SK-N-SH (cell line): ENCODE measurements around the gene SH3PXD2A. TPM values are rescaled to one million over a fixed set of nuclear protein-coding genes. Genes with fewer than 3 reads are reported as not detected.

ENCODE experiments used
- CTCF ChIA-PET: fragments of 300-600, 350-600 bp; formaldehyde crosslinking; extraction: SDS; loops from one replicate; lab custom pipeline; 2021; lab: Yijun Ruan, JAX
- POLR2A ChIA-PET: fragments of 350-600 bp; sonication (Branson Sonifier 250); formaldehyde crosslinking; extraction: SDS; loops from one replicate; lab custom pipeline; 2020; ENCODE audit warnings: antibody characterized with exemption, inconsistent platforms; lab: Yijun Ruan, JAX
- DNase-seq: peaks from one replicate; pipeline ENCODE4 v3.0.0; 2012
- H2AFZ ChIP-seq: fragments of 200-600 bp; sonication (generic); 2 replicates; pipeline ENCODE4 v1.8.1; 2016; ENCODE audit warnings: antibody characterized with exemption, mild to moderate bottlenecking, low read depth
- H3F3A ChIP-seq: fragments of 200-600 bp; sonication (generic); replicated peaks from 2 replicates; pipeline ENCODE3; 2016; ENCODE audit warnings: antibody characterized with exemption, mild to moderate bottlenecking; ENCODE audit not compliant: insufficient read depth
- H3K27ac ChIP-seq, 2 experiments: fragments of 200-500 bp in 1 of 2; fragments of 200-600 bp in 1 of 2; sonication (Bioruptor generic) in 1 of 2; sonication (generic), shearing (Covaris generic) in 1 of 2; 2 replicates each; pipeline versions ENCODE4 v1.5.1 to v1.6.1; 2014 to 2016; ENCODE audit warnings: low read depth in 2 of 2, inconsistent platforms in 1 of 2, low read length in 1 of 2, mild to moderate bottlenecking in 1 of 2, mixed read lengths in 1 of 2
- H3K27me3 ChIP-seq: fragments of 200-600 bp; sonication (generic), shearing (Covaris generic); 2 replicates; pipeline ENCODE4 v1.6.1; 2016; ENCODE audit warnings: mixed run types; ENCODE audit not compliant: insufficient read depth
- H3K36me3 ChIP-seq, 2 experiments: fragments of 200-500 bp in 1 of 2; fragments of 200-600 bp in 1 of 2; sonication (Bioruptor generic) in 1 of 2; sonication (generic) in 1 of 2; replicated peaks in 1 of 2; 2 replicates each; pipeline versions ENCODE3 to v1.5.1; 2014 to 2016; ENCODE audit warnings: low read length in 1 of 2, mild to moderate bottlenecking in 1 of 2; ENCODE audit not compliant: insufficient read depth in 2 of 2, control insufficient read depth in 1 of 2
- H3K4me1 ChIP-seq, 2 experiments: fragments of 200-500 bp in 1 of 2; fragments of 200-600 bp in 1 of 2; sonication (Bioruptor generic) in 1 of 2; sonication (generic), shearing (Covaris generic) in 1 of 2; 2 replicates each; pipeline versions ENCODE4 v1.5.1 to v1.6.1; 2014 to 2016; ENCODE audit warnings: low read depth in 1 of 2, low read length in 1 of 2, mixed run types in 1 of 2; ENCODE audit not compliant: insufficient read depth in 2 of 2, control insufficient read depth in 1 of 2
- H3K4me2 ChIP-seq: fragments of 200-600 bp; sonication (generic), shearing (Covaris generic); 2 replicates; pipeline ENCODE4 v1.6.1; 2017; ENCODE audit warnings: mixed run types
- H3K4me3 ChIP-seq, 2 experiments: fragments of 200-500 bp in 1 of 2; fragments of 200-600 bp in 1 of 2; sonication (Bioruptor generic) in 1 of 2; sonication (generic), shearing (Covaris generic) in 1 of 2; 2 replicates each; pipeline versions ENCODE4 v1.5.1 to v1.8.1; 2014 to 2016; ENCODE audit warnings: low read depth in 2 of 2, inconsistent platforms in 1 of 2, low read length in 1 of 2, mild to moderate bottlenecking in 1 of 2, mixed read lengths in 1 of 2, moderate library complexity in 1 of 2
- H3K79me2 ChIP-seq: fragments of 200-600 bp; sonication (generic); 2 replicates; pipeline ENCODE4 v1.8.1; 2017; ENCODE audit warnings: mild to moderate bottlenecking; ENCODE audit not compliant: insufficient read depth
- H3K9ac ChIP-seq: fragments of 200-600 bp; sonication (generic); 2 replicates; pipeline ENCODE4 v1.6.1; 2017; ENCODE audit warnings: mixed run types
- H3K9me2 ChIP-seq: fragments of 200-600 bp; sonication (generic); 2 replicates; pipeline ENCODE4 v1.6.1; 2017; ENCODE audit warnings: mixed run types
- H3K9me3 ChIP-seq: fragments of 200-600 bp; sonication (generic); 2 replicates; pipeline ENCODE4 v1.6.1; 2017; ENCODE audit warnings: mixed run types, mild to moderate bottlenecking, moderate library complexity
- H4K20me1 ChIP-seq: fragments of 200-600 bp; sonication (generic); 2 replicates; pipeline ENCODE4 v1.6.1; 2017; ENCODE audit warnings: mild to moderate bottlenecking, mixed run types; ENCODE audit not compliant: insufficient read depth
- ELF1 ChIP-seq: IDR thresholded peaks from 2 replicates; pipeline ENCODE4 v1.4.0; 2012
- FOSL2 ChIP-seq: IDR thresholded peaks from 2 replicates; pipeline ENCODE4 v1.4.0; 2012; ENCODE audit warnings: low read depth, mild to moderate bottlenecking, moderate library complexity, borderline replicate concordance
- FOXJ3 ChIP-seq: sonication (generic); formaldehyde crosslinking; IDR thresholded peaks from 2 replicates; pipeline ENCODE4 v1.5.1; 2020; ENCODE audit warnings: mild to moderate bottlenecking, missing genetic modification reagents
- FOXM1 ChIP-seq: IDR thresholded peaks from 2 replicates; pipeline ENCODE4 v1.4.0; 2012; ENCODE audit warnings: low read depth, mild to moderate bottlenecking
- JUND ChIP-seq: IDR thresholded peaks from 2 replicates; pipeline ENCODE4 v1.4.0; 2012
- MEF2A ChIP-seq: IDR thresholded peaks from 2 replicates; pipeline ENCODE4 v1.4.0; 2012; ENCODE audit warnings: low read depth, borderline replicate concordance
- MXI1 ChIP-seq: IDR thresholded peaks from 2 replicates; pipeline ENCODE4 v1.6.1; 2012; ENCODE audit warnings: mild to moderate bottlenecking, low read depth, low read length, improper control_type of control experiment
- RCOR1 ChIP-seq: fragments of 150-350 bp; IDR thresholded peaks from 2 replicates; pipeline ENCODE4 v1.6.1; 2017; ENCODE audit warnings: antibody characterized with exemption, low read length
- SIN3A ChIP-seq: IDR thresholded peaks from 2 replicates; pipeline ENCODE4 v1.6.1; 2012; ENCODE audit warnings: low read depth, mild to moderate bottlenecking, low read length, moderate library complexity, borderline replicate concordance
- SMC3 ChIP-seq: IDR thresholded peaks from 2 replicates; pipeline ENCODE4 v1.6.1; 2012; ENCODE audit warnings: low read depth, low read length, improper control_type of control experiment
- TAF1 ChIP-seq: IDR thresholded peaks from 2 replicates; pipeline ENCODE4 v1.6.1; 2012; ENCODE audit warnings: low read depth, mild to moderate bottlenecking, low read length, moderate library complexity, borderline replicate concordance
- TCF12 ChIP-seq: IDR thresholded peaks from 2 replicates; pipeline ENCODE4 v1.4.0; 2012
- WGBS: methylation state at CpG from one replicate; pipeline ENCODE4 v1.1.6; 2017; ENCODE audit warnings: low lambda C conversion rate; 5-methylcytosine and 5-hydroxymethylcytosine counted together
- polyA plus RNA-seq, 3 experiments: library from polyadenylated mRNA; depleted of rRNA; stranded (reverse); fragments of >200 nt; gene quantifications; 2 replicates each; pipeline ENCODE4 v1.2.3, GENCODE V29; 2012
- TF ChIP-seq, protein P1 (sequence below): IDR thresholded peaks from 2 replicates; pipeline ENCODE4 v1.4.0; 2012; ENCODE audit warnings: low read depth, borderline replicate concordance
- TF ChIP-seq, protein P2 (sequence below): IDR thresholded peaks from 2 replicates; pipeline ENCODE4 v1.6.1; 2012; ENCODE audit warnings: mild to moderate bottlenecking, low read depth, low read length, moderate library complexity
- TF ChIP-seq, protein P3 (sequence below): IDR thresholded peaks from 2 replicates; pipeline ENCODE4; 2012

The SH3PXD2A gene
- polyA plus RNA-seq, 1 of the 3 experiments (the other 2 are of a cell fraction) = 2.5 TPM

DNA sequence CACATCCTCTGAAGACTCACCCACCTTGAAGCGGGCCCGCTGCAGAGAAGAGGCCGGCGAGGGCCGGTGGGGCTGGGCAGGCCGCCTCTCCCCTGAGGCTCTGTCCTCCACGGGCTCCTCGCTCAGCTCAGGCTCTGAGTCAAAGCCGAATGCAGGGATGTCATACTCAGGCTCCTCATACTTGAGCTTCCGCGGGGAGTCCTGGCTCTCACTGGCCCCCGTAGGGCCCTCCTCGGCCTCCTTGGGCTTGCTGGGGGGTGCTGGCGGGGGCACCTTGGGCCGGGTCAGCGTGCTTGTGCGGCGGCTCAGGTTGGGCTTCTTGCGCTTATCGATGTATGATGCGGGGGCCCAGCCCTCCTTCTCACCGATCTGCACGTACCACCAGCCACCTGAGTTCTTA lies 252.0 kb downstream of the SH3PXD2A start:
- no peaks in the 10 kb centered on the region for H4K20me1 ChIP-seq
- H3F3A ChIP-seq = no peaks in the 10 kb centered on the region
- no peaks in the 10 kb centered on the region for H3K79me2 ChIP-seq
- H2AFZ ChIP-seq = no peak overlapping the region
- CTCF ChIA-PET = interaction anchor here (1.0 to 6.9 kb wide), 9 partner anchors 10 to 283 kb away, joined by 3 to 91 read pairs (median 4); no protein-coding TSS in a partner anchor
- 94% methylated on average over 13 of the region's 23 CpGs for WGBS
- H3K4me3 ChIP-seq = no peak overlapping the region
- no peaks in the 10 kb centered on the region for H3K9me2 ChIP-seq
- no peak overlapping the region for H3K27ac ChIP-seq
- H3K27me3 ChIP-seq = no peaks in the 10 kb centered on the region
- H3K9me3 ChIP-seq = no peaks in the 10 kb centered on the region
- TF ChIP-seq FOSL2 (no peak), MEF2A (no peak), TCF12 (no peak), SMC3 (no peak), FOXJ3 (CRISPR knock-in tag) (no peak), FOXM1 (no peak), MXI1 (no peak), RCOR1 (no peak), ELF1 (no peak), TAF1 (no peak), JUND (no peak), SIN3A (no peak)
- TF ChIP-seq, protein P1, sequence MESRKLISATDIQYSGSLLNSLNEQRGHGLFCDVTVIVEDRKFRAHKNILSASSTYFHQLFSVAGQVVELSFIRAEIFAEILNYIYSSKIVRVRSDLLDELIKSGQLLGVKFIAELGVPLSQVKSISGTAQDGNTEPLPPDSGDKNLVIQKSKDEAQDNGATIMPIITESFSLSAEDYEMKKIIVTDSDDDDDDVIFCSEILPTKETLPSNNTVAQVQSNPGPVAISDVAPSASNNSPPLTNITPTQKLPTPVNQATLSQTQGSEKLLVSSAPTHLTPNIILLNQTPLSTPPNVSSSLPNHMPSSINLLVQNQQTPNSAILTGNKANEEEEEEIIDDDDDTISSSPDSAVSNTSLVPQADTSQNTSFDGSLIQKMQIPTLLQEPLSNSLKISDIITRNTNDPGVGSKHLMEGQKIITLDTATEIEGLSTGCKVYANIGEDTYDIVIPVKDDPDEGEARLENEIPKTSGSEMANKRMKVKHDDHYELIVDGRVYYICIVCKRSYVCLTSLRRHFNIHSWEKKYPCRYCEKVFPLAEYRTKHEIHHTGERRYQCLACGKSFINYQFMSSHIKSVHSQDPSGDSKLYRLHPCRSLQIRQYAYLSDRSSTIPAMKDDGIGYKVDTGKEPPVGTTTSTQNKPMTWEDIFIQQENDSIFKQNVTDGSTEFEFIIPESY = no peak
- TF ChIP-seq, protein P2, sequence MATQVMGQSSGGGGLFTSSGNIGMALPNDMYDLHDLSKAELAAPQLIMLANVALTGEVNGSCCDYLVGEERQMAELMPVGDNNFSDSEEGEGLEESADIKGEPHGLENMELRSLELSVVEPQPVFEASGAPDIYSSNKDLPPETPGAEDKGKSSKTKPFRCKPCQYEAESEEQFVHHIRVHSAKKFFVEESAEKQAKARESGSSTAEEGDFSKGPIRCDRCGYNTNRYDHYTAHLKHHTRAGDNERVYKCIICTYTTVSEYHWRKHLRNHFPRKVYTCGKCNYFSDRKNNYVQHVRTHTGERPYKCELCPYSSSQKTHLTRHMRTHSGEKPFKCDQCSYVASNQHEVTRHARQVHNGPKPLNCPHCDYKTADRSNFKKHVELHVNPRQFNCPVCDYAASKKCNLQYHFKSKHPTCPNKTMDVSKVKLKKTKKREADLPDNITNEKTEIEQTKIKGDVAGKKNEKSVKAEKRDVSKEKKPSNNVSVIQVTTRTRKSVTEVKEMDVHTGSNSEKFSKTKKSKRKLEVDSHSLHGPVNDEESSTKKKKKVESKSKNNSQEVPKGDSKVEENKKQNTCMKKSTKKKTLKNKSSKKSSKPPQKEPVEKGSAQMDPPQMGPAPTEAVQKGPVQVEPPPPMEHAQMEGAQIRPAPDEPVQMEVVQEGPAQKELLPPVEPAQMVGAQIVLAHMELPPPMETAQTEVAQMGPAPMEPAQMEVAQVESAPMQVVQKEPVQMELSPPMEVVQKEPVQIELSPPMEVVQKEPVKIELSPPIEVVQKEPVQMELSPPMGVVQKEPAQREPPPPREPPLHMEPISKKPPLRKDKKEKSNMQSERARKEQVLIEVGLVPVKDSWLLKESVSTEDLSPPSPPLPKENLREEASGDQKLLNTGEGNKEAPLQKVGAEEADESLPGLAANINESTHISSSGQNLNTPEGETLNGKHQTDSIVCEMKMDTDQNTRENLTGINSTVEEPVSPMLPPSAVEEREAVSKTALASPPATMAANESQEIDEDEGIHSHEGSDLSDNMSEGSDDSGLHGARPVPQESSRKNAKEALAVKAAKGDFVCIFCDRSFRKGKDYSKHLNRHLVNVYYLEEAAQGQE = no peak
- TF ChIP-seq, protein P3, sequence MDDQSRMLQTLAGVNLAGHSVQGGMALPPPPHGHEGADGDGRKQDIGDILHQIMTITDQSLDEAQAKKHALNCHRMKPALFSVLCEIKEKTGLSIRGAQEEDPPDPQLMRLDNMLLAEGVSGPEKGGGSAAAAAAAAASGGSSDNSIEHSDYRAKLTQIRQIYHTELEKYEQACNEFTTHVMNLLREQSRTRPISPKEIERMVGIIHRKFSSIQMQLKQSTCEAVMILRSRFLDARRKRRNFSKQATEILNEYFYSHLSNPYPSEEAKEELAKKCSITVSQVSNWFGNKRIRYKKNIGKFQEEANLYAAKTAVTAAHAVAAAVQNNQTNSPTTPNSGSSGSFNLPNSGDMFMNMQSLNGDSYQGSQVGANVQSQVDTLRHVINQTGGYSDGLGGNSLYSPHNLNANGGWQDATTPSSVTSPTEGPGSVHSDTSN = no peak
- no peaks in the 10 kb centered on the region for H3K36me3 ChIP-seq
- H3K9ac ChIP-seq = no peak overlapping the region
- H3K4me1 ChIP-seq = peaks cover 0 to 18% of the 10 kb centered on the region in 2 experiments; a peak in 2 of 4 replicates
- POLR2A ChIA-PET = no interaction called here
- DNase-seq = peak; percentile 16
- H3K4me2 ChIP-seq = no peak overlapping the region
